ENCODE results near the gene KRT6B.

DNA sequence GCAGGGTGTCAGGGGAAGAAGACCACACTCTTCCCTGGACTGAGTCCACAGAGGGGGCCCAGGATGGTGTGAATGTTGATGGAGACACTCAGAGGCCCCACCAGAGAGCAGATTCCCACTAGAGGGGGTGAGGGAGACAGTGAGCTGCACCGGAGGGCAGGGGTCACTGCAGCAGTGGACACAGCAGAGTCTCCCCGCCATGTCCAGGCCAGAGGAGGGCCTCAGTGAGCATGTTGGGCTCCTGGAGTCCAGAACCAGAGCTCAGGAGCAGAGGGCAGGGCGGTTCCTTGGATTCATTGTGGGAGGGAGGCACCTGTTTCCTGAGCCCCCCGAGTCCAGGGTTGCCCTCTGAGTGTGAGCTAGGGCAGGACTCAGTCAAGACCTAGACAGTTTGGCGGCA, 44.0 kb downstream of the KRT6B start:
- TF ChIP-seq EZH2 (IDR thresholded peaks at IDR 0.05; ENCODE audit: low read length): no peak
- TF ChIP-seq, protein P1, sequence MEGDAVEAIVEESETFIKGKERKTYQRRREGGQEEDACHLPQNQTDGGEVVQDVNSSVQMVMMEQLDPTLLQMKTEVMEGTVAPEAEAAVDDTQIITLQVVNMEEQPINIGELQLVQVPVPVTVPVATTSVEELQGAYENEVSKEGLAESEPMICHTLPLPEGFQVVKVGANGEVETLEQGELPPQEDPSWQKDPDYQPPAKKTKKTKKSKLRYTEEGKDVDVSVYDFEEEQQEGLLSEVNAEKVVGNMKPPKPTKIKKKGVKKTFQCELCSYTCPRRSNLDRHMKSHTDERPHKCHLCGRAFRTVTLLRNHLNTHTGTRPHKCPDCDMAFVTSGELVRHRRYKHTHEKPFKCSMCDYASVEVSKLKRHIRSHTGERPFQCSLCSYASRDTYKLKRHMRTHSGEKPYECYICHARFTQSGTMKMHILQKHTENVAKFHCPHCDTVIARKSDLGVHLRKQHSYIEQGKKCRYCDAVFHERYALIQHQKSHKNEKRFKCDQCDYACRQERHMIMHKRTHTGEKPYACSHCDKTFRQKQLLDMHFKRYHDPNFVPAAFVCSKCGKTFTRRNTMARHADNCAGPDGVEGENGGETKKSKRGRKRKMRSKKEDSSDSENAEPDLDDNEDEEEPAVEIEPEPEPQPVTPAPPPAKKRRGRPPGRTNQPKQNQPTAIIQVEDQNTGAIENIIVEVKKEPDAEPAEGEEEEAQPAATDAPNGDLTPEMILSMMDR (optimal IDR thresholded peaks at IDR 0.05 in 1 of 3, IDR thresholded peaks at IDR 0.05 in 1 of 3, conservative IDR thresholded peaks at IDR 0.05 in 1 of 3; ENCODE audit: extremely low read depth in 1 of 3, insufficient read depth in 2 of 3, low read length in 3 of 3): no peak

All from keratinocyte (primary cell).